Panc1 (cell line): ENCODE data around the gene THAP12. TPM values are rescaled to one million over a fixed set of nuclear protein-coding genes. Genes with fewer than 3 reads are reported as not detected.

Experiments
- ATAC-seq: fragments of 200-7000 bp; cut with Tn5 transposase; 2 replicates; pipeline ENCODE4 v1.9.1; 2020; ENCODE audit warnings: mild to moderate bottlenecking, moderate library complexity
- BruUV-seq: library from RNA; stranded (reverse); fragments of 400-500 nt; replicated peaks from 2 replicates; lab custom pipeline; 2021; lab: Mats Ljungman, UMichigan
- CTCF ChIA-PET: fragments of 300-600 bp; sonication (Branson Sonifier 250); formaldehyde crosslinking; loops from one replicate; lab custom pipeline; 2022; ENCODE audit warnings: antibody characterized with exemption; lab: Charles Lee
- POLR2A ChIA-PET: fragments of 300-600 bp; sonication (Branson Sonifier 250); formaldehyde crosslinking; loops from one replicate; lab custom pipeline; 2022; ENCODE audit warnings: antibody characterized with exemption; lab: Charles Lee
- DNase-seq: peaks from one replicate; pipeline ENCODE4 v3.0.0-alpha.2; 2010; ENCODE audit warnings: low read depth, low spot score
- H3K27ac ChIP-seq: 2 replicates; pipeline ENCODE4 v1.5.1; 2011; ENCODE audit warnings: mild to moderate bottlenecking, low read length, inconsistent platforms
- H3K27me3 ChIP-seq: fragments of 200-500 bp; sonication (Bioruptor generic); 2 replicates; pipeline ENCODE4 v1.6.0; 2014; ENCODE audit warnings: low read length, inconsistent platforms; ENCODE audit not compliant: control insufficient read depth, insufficient read depth
- H3K36me3 ChIP-seq: fragments of 200-500 bp; sonication (Bioruptor generic); 2 replicates; pipeline ENCODE4 v1.5.1; 2014; ENCODE audit warnings: inconsistent platforms, mild to moderate bottlenecking, low read length, moderate library complexity; ENCODE audit not compliant: control insufficient read depth, insufficient read depth
- H3K4me1 ChIP-seq: 2 replicates; pipeline ENCODE4 v1.5.1; 2011; ENCODE audit warnings: inconsistent platforms, mild to moderate bottlenecking, low read length, moderate library complexity; ENCODE audit not compliant: control insufficient read depth, insufficient read depth
- H3K4me3 ChIP-seq, 2 experiments: 2 replicates each; pipeline ENCODE4 v1.5.1; 2011 to 2012; ENCODE audit warnings: low read depth in 2 of 2, low read length in 2 of 2, mild to moderate bottlenecking in 2 of 2, inconsistent platforms in 1 of 2, moderate library complexity in 1 of 2
- H3K9me3 ChIP-seq: fragments of 200-500 bp; sonication (Bioruptor generic); 2 replicates; pipeline ENCODE4 v1.5.1; 2014; ENCODE audit warnings: low read depth, mild to moderate bottlenecking, inconsistent platforms, low read length, moderate library complexity; ENCODE audit not compliant: control insufficient read depth, insufficient read depth
- POLR2AphosphoS5 ChIP-seq: IDR thresholded peaks from 2 replicates; pipeline ENCODE4 v1.6.1; 2012; ENCODE audit warnings: mild to moderate bottlenecking, low read depth, low read length, moderate library complexity
- SIN3A ChIP-seq: IDR thresholded peaks from 2 replicates; pipeline ENCODE4 v1.6.1; 2012; ENCODE audit warnings: low read depth, mild to moderate bottlenecking, low read length, moderate library complexity, borderline replicate concordance; ENCODE audit not compliant: insufficient read depth
- TCF7L2 ChIP-seq: IDR thresholded peaks from 2 replicates; pipeline ENCODE4 v1.6.1; 2011; ENCODE audit warnings: mild to moderate bottlenecking, low read depth, low read length, inconsistent platforms
- in situ Hi-C: cut with HindIII; loops from 2 replicates; pipeline ENCODE4 v1.10.0; 2016; ENCODE audit warnings: low sequenced_read_pairs, low pct_unique_long_range_greater_than_20kb
- intact Hi-C: fragments of 100-400 bp; cut with micrococcal nuclease; formaldehyde crosslinking; loops from one replicate; pipeline ENCODE4 v1.10.0; 2022; ENCODE audit not compliant: unreplicated experiment
- total RNA-seq: library from RNA; stranded (reverse); gene quantifications from one replicate; pipeline ENCODE4 v1.2.1, GENCODE V29; 2021; ENCODE audit not compliant: unreplicated experiment
- TF ChIP-seq, protein P1 (sequence below): fragments of 450-650 bp; IDR thresholded peaks from 2 replicates; pipeline ENCODE4 v1.5.1; 2017; ENCODE audit warnings: mild to moderate bottlenecking
- TF ChIP-seq, protein P2 (sequence below), 2 experiments: IDR thresholded peaks; 2 replicates each; pipeline ENCODE4 v1.6.1; 2011 to 2012; ENCODE audit warnings: low read depth in 2 of 2, control low read depth in 1 of 2, low read length in 1 of 2, mild to moderate bottlenecking in 1 of 2, moderate library complexity in 1 of 2; ENCODE audit not compliant: insufficient read depth in 1 of 2

Gene THAP12
- total RNA-seq, 1 experiment from 2014 or later = 57.3 TPM

DNA sequence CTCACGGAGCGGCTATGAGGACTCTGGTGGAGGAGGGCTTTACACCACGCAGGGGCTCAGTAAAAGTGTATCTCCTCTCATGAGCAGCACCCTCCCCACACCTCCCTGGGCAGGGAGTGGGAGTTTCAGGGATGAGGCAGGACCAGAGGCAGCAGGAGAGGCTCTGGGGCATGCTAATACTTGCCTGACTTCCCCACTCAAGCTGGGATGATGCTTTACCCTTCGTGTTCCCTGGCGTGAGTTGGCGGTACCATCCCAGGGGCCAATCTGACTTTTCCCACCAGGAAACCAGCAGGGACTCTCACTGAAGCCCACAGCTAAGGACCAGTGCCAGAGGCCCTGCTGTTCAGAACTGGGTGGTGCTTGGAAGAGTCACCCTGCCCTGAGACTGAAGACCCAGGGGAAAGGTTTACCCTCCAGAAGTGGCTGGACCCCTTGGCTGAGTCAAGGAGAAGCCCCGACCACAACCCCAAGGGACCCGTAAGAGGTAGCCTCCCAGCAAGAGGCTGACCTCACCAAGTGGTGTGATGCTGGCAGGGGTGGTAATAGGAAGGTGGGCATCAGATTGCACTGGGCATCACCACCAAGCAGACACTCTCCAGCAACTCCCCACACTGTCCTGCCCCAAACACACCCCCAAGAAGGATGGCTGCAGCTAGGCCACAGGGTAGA lies 65.6 kb downstream of the THAP12 start:
- no peak overlapping the region for H3K4me3 ChIP-seq
- TF ChIP-seq, protein P1, sequence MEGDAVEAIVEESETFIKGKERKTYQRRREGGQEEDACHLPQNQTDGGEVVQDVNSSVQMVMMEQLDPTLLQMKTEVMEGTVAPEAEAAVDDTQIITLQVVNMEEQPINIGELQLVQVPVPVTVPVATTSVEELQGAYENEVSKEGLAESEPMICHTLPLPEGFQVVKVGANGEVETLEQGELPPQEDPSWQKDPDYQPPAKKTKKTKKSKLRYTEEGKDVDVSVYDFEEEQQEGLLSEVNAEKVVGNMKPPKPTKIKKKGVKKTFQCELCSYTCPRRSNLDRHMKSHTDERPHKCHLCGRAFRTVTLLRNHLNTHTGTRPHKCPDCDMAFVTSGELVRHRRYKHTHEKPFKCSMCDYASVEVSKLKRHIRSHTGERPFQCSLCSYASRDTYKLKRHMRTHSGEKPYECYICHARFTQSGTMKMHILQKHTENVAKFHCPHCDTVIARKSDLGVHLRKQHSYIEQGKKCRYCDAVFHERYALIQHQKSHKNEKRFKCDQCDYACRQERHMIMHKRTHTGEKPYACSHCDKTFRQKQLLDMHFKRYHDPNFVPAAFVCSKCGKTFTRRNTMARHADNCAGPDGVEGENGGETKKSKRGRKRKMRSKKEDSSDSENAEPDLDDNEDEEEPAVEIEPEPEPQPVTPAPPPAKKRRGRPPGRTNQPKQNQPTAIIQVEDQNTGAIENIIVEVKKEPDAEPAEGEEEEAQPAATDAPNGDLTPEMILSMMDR = no peak
- TF ChIP-seq, protein P2, sequence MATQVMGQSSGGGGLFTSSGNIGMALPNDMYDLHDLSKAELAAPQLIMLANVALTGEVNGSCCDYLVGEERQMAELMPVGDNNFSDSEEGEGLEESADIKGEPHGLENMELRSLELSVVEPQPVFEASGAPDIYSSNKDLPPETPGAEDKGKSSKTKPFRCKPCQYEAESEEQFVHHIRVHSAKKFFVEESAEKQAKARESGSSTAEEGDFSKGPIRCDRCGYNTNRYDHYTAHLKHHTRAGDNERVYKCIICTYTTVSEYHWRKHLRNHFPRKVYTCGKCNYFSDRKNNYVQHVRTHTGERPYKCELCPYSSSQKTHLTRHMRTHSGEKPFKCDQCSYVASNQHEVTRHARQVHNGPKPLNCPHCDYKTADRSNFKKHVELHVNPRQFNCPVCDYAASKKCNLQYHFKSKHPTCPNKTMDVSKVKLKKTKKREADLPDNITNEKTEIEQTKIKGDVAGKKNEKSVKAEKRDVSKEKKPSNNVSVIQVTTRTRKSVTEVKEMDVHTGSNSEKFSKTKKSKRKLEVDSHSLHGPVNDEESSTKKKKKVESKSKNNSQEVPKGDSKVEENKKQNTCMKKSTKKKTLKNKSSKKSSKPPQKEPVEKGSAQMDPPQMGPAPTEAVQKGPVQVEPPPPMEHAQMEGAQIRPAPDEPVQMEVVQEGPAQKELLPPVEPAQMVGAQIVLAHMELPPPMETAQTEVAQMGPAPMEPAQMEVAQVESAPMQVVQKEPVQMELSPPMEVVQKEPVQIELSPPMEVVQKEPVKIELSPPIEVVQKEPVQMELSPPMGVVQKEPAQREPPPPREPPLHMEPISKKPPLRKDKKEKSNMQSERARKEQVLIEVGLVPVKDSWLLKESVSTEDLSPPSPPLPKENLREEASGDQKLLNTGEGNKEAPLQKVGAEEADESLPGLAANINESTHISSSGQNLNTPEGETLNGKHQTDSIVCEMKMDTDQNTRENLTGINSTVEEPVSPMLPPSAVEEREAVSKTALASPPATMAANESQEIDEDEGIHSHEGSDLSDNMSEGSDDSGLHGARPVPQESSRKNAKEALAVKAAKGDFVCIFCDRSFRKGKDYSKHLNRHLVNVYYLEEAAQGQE (IDR thresholded peaks at IDR 0.05; ENCODE audit: insufficient read depth in 1 of 2, low read depth in 2 of 2, low read length in 1 of 2) = no peak
- no peak for TF ChIP-seq TCF7L2
- TF ChIP-seq SIN3A = no peak
- TF ChIP-seq POLR2AphosphoS5 = no peak
- H3K4me1 ChIP-seq = no peaks in the 10 kb centered on the region
- H3K36me3 ChIP-seq = no peaks in the 10 kb centered on the region
- BruUV-seq = no TSS peak
- CTCF ChIA-PET = interaction anchor here (1.4 kb wide), 1 partner anchor 108 kb away, joined by 4 read pairs; no protein-coding TSS in a partner anchor
- no peak for DNase-seq
- no peak for ATAC-seq
- no peak overlapping the region for H3K27ac ChIP-seq
- H3K27me3 ChIP-seq = peaks cover under 1% of the 10 kb centered on the region; the same call in 1 of the 2 replicates
- POLR2A ChIA-PET = no interaction called here
- no peaks in the 10 kb centered on the region for H3K9me3 ChIP-seq
- intact Hi-C loops = loop anchor here (10.0 kb wide), 2 partner anchors 411 to 501 kb away; partner anchors contain the start of gene UVRAG
- in situ Hi-C loops = no loop called here

DNA sequence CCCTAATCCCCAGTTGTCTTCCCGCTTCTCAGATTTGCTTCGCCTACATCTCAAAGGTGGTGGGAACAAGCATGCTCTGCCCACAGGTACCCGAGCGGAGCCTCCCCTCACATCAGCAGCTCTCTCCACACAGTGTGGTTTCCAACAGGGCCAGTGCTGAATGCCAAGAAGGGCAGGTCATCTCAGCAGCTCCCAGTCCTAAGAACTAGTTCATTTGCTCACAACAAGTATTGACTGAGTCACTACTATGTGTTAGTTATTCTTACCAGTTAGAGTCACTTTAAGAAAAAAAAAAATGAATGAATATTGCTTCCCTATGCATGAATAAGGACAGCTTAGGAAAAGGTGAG lies 66.2 kb downstream of the THAP12 start:
- in situ Hi-C loops = no loop called here
- BruUV-seq = no TSS peak
- H3K4me1 ChIP-seq = no peaks in the 10 kb centered on the region
- no peak overlapping the region for H3K4me3 ChIP-seq
- no peaks in the 10 kb centered on the region for H3K27me3 ChIP-seq
- ATAC-seq = no peak
- H3K9me3 ChIP-seq = no peaks in the 10 kb centered on the region
- no peaks in the 10 kb centered on the region for H3K36me3 ChIP-seq
- CTCF ChIA-PET = interaction anchor here (1.4 kb wide), 1 partner anchor 107 kb away, joined by 4 read pairs; no protein-coding TSS in a partner anchor
- intact Hi-C loops = loop anchor here (10.0 kb wide), 2 partner anchors 410 to 500 kb away; partner anchors contain the start of gene UVRAG
- TF ChIP-seq, protein P2 (IDR thresholded peaks at IDR 0.05; ENCODE audit: insufficient read depth in 1 of 2, low read depth in 2 of 2, low read length in 1 of 2) = no peak
- TF ChIP-seq POLR2AphosphoS5 = no peak
- no peak for TF ChIP-seq TCF7L2
- TF ChIP-seq SIN3A = no peak
- TF ChIP-seq, protein P1 = no peak
- H3K27ac ChIP-seq = no peak overlapping the region
- DNase-seq = no peak
- POLR2A ChIA-PET = no interaction called here
